ENCODE measurements around the gene TRIM13. TPM values are rescaled to one million over a fixed set of nuclear protein-coding genes. Genes with fewer than 3 reads are reported as not detected.

TRIM13 gene
- polyA plus RNA-seq, 1 donor from 2014 or later: 52.8 TPM

GRCh38 chr13:49976314-49977258, 20.3 kb upstream of the TRIM13 start:
- Histone ChIP-seq H3F3A (ENCODE audit: insufficient read depth, low read length, poor library complexity, severe bottlenecking) (no peaks in the 10 kb centered on the region), H3K9me3 (ENCODE audit: low read length) (no peaks in the 10 kb centered on the region), H3K79me2 (replicated peaks; ENCODE audit: insufficient read depth, low read length) (no peaks in the 10 kb centered on the region), H3K9me2 (ENCODE audit: insufficient read depth, low read length) (no peaks in the 10 kb centered on the region), H3K4me3 (ENCODE audit: low read length) (no peak overlapping the region), H3K9ac (ENCODE audit: low read length) (no peak overlapping the region), H3K27ac (ENCODE audit: low read length) (no peak overlapping the region), H2AFZ (ENCODE audit: low read depth, low read length) (no peak overlapping the region), H3K36me3 (ENCODE audit: insufficient read depth, low read length) (no peaks in the 10 kb centered on the region), H4K20me1 (ENCODE audit: insufficient read depth) (no peaks in the 10 kb centered on the region), H3K4me2 (ENCODE audit: low read length) (no peak overlapping the region), H3K27me3 (ENCODE audit: insufficient read depth, low read depth, low read length) (no peaks in the 10 kb centered on the region)
- TF ChIP-seq SMC3 (conservative IDR thresholded peaks at IDR 0.05; ENCODE audit: poor library complexity) (peak; percentile 50), CTCF (IDR thresholded peaks at IDR 0.05; ENCODE audit: poor library complexity, severe bottlenecking) (peak; percentile 58), REST (IDR thresholded peaks at IDR 0.05; ENCODE audit: borderline replicate concordance) (no peak), RAD21 (conservative IDR thresholded peaks at IDR 0.05) (peak; percentile 50)

GRCh38 chr13:49977992-49978391, 18.9 kb upstream of the TRIM13 start:
- H3K36me3 ChIP-seq (ENCODE audit: insufficient read depth, low read length): no peaks in the 10 kb centered on the region
- no peak overlapping the region for H3K4me2 ChIP-seq (ENCODE audit: low read length)
- no peak overlapping the region for H3K27ac ChIP-seq (ENCODE audit: low read length)
- no peaks in the 10 kb centered on the region for H3K9me3 ChIP-seq (ENCODE audit: low read length)
- H3K9me2 ChIP-seq (ENCODE audit: insufficient read depth, low read length): no peaks in the 10 kb centered on the region
- H3K9ac ChIP-seq (ENCODE audit: low read length): no peak overlapping the region
- TF ChIP-seq CTCF (IDR thresholded peaks at IDR 0.05; ENCODE audit: poor library complexity, severe bottlenecking) (no peak), RAD21 (conservative IDR thresholded peaks at IDR 0.05) (no peak)
- H3F3A ChIP-seq (ENCODE audit: insufficient read depth, low read length, poor library complexity, severe bottlenecking): no peaks in the 10 kb centered on the region
- H3K27me3 ChIP-seq (ENCODE audit: insufficient read depth, low read depth, low read length): no peaks in the 10 kb centered on the region
- no peak overlapping the region for H3K4me3 ChIP-seq (ENCODE audit: low read length)
- no peak overlapping the region for H2AFZ ChIP-seq (ENCODE audit: low read depth, low read length)
- no peaks in the 10 kb centered on the region for H4K20me1 ChIP-seq (ENCODE audit: insufficient read depth)
- H3K79me2 ChIP-seq (replicated peaks; ENCODE audit: insufficient read depth, low read length): no peaks in the 10 kb centered on the region
